GM18858 (cell line): ENCODE results near the gene METTL13.
"Not testable (repeated sequence)": the region's sequence is repeated elsewhere in the genome, so short reads cannot be mapped to it uniquely, and the experiment has no call there.

Source experiments
- ATAC-seq: cut with Tn5 transposase; IDR thresholded peaks from one replicate; pipeline ENCODE4 v1.9.1; 2021; ENCODE audit not compliant: unreplicated experiment

METTL13 gene

GRCh38 chr1:171763764-171764163 lies 17.7 kb upstream of the METTL13 start:
- ATAC-seq: no peak

- ATAC-seq: no peak
Measured at GRCh38 chr1:171769171-171769570, 12.3 kb upstream of the METTL13 start.

GRCh38 chr1:171769754-171770153 lies 11.7 kb upstream of the METTL13 start:
- no peak for ATAC-seq

GRCh38 chr1:171772312-171772711 lies 9.1 kb upstream of the METTL13 start:
- ATAC-seq: peak; percentile 51

GRCh38 chr1:171780583-171781175 lies 781 bp upstream of the METTL13 start:
- ATAC-seq: no peak

DNA sequence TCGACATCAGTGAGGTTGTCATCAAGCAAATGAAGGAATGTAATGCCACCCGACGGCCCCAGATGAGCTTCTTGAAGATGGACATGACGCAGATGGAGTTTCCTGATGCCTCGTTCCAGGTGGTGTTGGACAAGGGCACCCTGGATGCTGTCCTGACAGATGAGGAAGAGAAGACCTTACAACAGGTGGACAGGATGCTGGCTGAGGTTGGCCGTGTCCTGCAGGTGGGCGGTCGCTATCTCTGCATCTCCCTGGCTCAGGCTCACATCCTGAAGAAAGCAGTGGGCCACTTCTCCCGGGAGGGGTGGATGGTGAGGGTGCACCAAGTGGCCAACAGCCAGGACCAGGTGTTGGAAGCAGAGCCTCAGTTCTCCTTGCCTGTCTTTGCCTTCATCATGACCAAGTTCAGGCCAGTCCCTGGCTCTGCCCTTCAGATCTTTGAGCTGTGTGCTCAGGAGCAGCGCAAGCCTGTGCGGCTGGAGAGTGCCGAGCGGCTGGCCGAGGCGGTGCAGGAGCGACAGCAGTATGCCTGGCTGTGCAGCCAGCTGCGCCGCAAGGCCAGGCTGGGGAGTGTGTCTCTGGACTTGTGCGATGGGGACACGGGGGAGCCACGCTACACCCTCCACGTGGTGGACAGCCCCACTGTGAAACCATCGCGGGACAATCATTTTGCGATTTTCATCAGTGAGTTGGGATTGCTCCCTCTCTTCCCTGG lies 2.5 kb downstream of the METTL13 start:
- ATAC-seq: no peak

DNA sequence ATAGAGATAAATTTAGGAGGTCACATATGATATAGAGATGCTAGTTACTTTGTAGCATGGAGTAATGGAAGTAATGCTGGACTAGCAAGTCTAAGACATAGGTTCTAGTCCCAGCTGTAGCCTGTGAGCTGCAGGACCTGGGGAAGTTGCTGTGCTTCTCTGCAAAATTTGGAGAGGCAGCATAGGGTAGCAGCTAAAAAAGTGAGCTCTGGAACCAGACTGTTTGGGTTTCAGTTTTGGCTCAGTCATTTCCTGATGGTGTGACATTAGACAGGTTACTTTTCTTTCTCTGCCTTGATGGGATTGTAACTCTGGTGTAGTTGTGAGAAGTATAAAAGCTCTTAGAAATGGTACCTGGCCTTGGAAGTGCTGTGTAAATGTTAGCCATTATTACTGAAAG lies 3.3 kb downstream of the METTL13 start:
- ATAC-seq: no peak

GRCh38 chr1:171785766-171786165 lies 4.3 kb downstream of the METTL13 start:
- ATAC-seq: no peak

- ATAC-seq: no peak
Measured at GRCh38 chr1:171786534-171786933, 5.1 kb downstream of the METTL13 start.

GRCh38 chr1:171787686-171788480 lies 6.4 kb downstream of the METTL13 start:
- ATAC-seq: no peak

DNA sequence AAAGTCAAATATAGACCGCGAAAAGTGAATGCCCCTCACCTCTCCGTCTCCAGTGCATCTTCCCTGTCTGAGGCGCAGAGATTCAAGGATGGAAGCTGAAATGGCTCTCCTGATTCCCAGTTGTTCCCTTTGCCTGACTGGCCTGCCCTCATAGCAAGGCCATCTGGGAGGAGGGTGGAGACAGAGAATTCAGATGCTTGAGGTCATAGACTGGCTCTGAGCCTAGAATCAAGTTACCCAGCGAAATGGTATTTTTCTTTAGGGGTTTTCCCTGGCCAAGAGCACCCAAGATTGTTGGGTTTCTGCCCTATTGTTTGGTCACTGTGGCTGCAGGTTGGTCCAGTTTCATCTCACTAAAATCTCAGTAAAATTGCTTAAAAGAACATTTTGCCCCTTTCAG lies 7.2 kb downstream of the METTL13 start:
- no peak for ATAC-seq

- no peak for ATAC-seq
Measured at GRCh38 chr1:171790318-171790717, 8.9 kb downstream of the METTL13 start.

- ATAC-seq: no peak
Measured at GRCh38 chr1:171792656-171793369, 11.4 kb downstream of the METTL13 start.

DNA sequence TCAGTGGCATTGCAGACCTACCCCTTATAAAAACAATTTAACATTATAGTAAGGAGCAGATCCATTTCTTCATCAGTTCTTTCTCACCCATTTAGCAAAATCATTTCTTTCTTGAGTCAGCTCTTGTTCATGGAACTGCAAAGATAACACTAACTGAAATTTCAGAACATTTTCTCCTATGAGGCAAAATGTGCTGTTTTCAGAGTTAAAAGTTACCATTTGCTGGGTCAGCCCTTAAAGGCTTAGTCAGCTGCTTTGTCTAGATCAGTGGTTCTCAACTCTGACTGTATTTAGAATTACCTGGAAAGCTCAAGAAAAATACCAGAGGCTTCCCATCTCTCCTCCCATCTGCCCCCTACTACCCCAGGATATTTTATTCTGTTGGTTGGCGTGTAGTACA lies 12.2 kb downstream of the METTL13 start:
- no peak for ATAC-seq

DNA sequence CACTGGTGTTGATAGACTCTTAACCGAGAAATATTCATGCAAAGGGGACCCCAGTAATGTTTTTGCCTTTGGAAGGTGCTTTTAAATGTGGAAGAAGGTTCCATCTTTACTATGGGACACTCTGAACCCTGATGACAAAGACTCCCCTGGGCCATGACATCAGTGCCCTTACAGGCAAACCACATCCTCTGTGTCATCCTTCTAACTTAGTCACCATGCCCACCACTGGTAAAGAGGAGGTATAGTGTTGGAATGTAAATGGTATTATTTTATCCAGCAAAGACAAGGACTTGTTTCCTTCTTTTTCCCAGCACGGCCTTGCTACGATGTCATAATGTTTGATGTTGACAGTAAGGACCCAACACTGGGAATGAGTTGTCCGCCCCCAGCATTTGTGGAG lies 12.6 kb downstream of the METTL13 start:
- ATAC-seq: no peak

- ATAC-seq: no peak
Measured at GRCh38 chr1:171796592-171796991, 15.1 kb downstream of the METTL13 start.

DNA sequence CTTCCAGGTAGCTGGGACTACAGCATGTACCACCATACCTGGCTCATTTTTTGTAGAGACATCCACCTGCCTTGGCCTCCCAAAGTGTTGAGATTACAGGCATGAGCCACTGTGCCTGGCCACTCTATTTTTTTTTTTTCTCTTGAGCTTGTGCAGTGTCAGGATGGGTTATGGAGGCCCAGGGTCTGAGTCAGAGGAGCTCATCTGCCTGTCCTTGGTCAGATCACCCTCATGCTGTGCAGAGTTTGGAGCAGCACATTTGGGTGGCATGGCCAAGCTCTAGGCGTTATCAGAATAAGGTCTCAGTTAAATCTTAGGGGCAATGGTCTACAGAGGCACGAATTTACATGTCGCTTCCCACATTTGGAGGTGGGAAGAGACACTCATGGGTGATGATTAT lies 16.9 kb downstream of the METTL13 start:
- no peak for ATAC-seq

GRCh38 chr1:171798765-171799164 lies 17.3 kb downstream of the METTL13 start:
- ATAC-seq: no peak

GRCh38 chr1:171799166-171799565 lies 17.7 kb downstream of the METTL13 start:
- ATAC-seq: no peak

GRCh38 chr1:171799698-171800097 lies 18.2 kb downstream of the METTL13 start:
- not testable (repeated sequence) for ATAC-seq

DNA sequence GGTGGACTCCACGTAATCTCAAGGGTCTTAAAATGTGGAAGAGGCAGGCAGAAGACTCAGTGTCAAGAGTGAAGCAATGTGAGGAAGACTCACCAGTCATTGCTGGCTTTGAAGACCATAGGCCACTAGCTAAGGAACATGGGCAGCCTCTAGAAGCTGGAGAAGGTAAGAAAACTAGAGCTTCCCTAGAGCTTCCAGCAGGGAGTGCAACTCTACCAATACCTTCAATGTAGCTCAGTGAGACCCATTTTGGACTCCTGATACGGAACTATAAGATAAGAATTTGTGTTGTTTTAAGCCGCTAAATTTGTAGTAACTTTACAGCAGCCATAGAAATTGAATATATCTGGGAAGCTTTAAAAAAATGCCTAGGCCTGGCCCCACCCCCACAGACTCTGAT lies 18.9 kb downstream of the METTL13 start:
- no peak for ATAC-seq
